Smooth muscle cell (in vitro differentiated cells): ENCODE measurements around the gene CITED4. TPM values are rescaled to one million over a fixed set of nuclear protein-coding genes. Genes with fewer than 3 reads are reported as not detected.

ENCODE experiments used
- DNase-seq: peaks from one replicate; lab custom pipeline; 2025; ENCODE audit not compliant: unreplicated experiment; lab: John Stamatoyannopoulos, UW
- H2AFZ ChIP-seq: fragments of 200-600 bp; sonication (generic); 2 replicates; pipeline ENCODE4 v1.6.0; 2016; ENCODE audit warnings: antibody characterized with exemption, low read depth, mild to moderate bottlenecking
- H3F3A ChIP-seq: fragments of 200-600 bp; sonication (generic); 2 replicates; pipeline ENCODE4 v1.6.0; 2017; ENCODE audit warnings: antibody characterized with exemption, low read depth
- H3K27ac ChIP-seq: fragments of 200-600 bp; sonication (generic); 2 replicates; pipeline ENCODE4 v1.5.1; 2016; ENCODE audit warnings: low read depth, mild to moderate bottlenecking
- H3K27me3 ChIP-seq: fragments of 200-600 bp; sonication (generic); 2 replicates; pipeline ENCODE4 v1.6.1; 2016; ENCODE audit warnings: low read depth, mild to moderate bottlenecking
- H3K36me3 ChIP-seq: fragments of 200-600 bp; sonication (generic); 2 replicates; pipeline ENCODE4 v1.5.1; 2016; ENCODE audit warnings: low read depth
- H3K4me1 ChIP-seq: fragments of 200-600 bp; sonication (generic); 2 replicates; pipeline ENCODE4 v1.5.1; 2016; ENCODE audit warnings: low read depth
- H3K4me2 ChIP-seq: fragments of 200-600 bp; sonication (generic); 2 replicates; pipeline ENCODE4 v1.6.0; 2016; ENCODE audit warnings: mild to moderate bottlenecking
- H3K4me3 ChIP-seq: fragments of 200-600 bp; sonication (generic); 2 replicates; pipeline ENCODE4 v1.5.1; 2016; ENCODE audit warnings: mild to moderate bottlenecking
- H3K79me2 ChIP-seq: fragments of 200-600 bp; sonication (generic); 2 replicates; pipeline ENCODE4 v1.6.0; 2016; ENCODE audit warnings: low read depth, mild to moderate bottlenecking
- H3K9ac ChIP-seq: fragments of 200-600 bp; sonication (generic); 2 replicates; pipeline ENCODE4 v1.6.0; 2016; ENCODE audit warnings: low read depth
- H3K9me3 ChIP-seq: fragments of 200-600 bp; sonication (generic); replicated peaks from 2 replicates; pipeline ENCODE4 v1.5.1; 2016; ENCODE audit warnings: low read depth
- H4K20me1 ChIP-seq: fragments of 200-600 bp; sonication (generic); 2 replicates; pipeline ENCODE4 v1.6.0; 2016; ENCODE audit warnings: low read depth
- CTCF ChIP-seq: fragments of 200-600 bp; sonication (generic); IDR thresholded peaks from 2 replicates; pipeline ENCODE4 v1.5.1; 2017; ENCODE audit warnings: borderline replicate concordance, mild to moderate bottlenecking, antibody characterized with exemption; ENCODE audit not compliant: insufficient read depth, poor library complexity, severe bottlenecking
- WGBS: methylation state at CpG from one replicate; pipeline ENCODE4 v1.1.7; 2016; ENCODE audit warnings: low lambda C conversion rate; 5-methylcytosine and 5-hydroxymethylcytosine counted together
- polyA plus RNA-seq: library from polyadenylated mRNA; unstranded; fragments of >200 nt; fragmentation: Nextera tagmentation; extraction: Ambion mirVana; gene quantifications from 2 replicates; pipeline ENCODE4 v1.2.1, GENCODE V29; 2016
- total RNA-seq: library from RNA; depleted of rRNA; stranded (reverse); fragments of >200 nt; gene quantifications from 2 replicates; pipeline ENCODE4 v1.2.3, GENCODE V29; 2014

The CITED4 gene
- total and polyA plus RNA-seq, 2 experiments from 2014 or later, result 5.5 to 10.7 TPM

DNA sequence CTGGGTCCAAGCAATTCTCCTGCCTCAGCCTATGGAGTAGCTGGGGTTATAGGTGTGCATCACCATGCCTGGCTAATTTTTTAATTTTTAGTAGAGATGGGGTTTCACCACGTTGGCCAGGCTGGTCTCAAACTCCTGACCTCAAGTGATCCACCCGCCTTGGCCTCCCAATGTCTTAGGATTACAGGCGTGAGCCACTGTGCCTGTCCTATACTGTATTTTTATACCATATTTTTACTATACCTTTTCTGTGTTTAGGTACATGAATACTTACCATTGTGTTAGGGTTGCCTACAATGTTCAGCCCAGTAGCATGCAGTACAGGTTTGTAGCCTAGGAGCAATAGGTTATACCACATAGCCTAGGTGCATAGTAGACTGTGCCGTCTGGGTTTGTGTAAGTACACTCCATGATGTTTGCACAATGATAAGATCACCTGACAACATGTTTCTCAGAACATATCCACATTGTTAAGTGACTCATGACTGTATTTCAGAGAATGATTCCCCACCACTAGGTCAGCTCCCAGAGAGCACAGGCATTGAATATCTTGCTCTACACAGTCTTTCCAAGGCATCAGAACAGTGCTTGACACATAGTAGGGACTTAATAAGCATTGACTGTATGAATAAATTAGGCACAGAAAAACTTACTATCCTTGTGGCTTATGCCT, 6.0 kb upstream of the CITED4 start:
- no peak overlapping the region for H3K4me2 ChIP-seq
- no peaks in the 10 kb centered on the region for H3K27me3 ChIP-seq
- no peak for DNase-seq
- H3K9me3 ChIP-seq, result no peaks in the 10 kb centered on the region
- no peaks in the 10 kb centered on the region for H4K20me1 ChIP-seq
- 78% methylated on average over 4 of the region's 4 CpGs for WGBS
- H3K4me3 ChIP-seq, result no peak overlapping the region
- no peak overlapping the region for H3K9ac ChIP-seq
- no peak for TF ChIP-seq CTCF
- no peak overlapping the region for H2AFZ ChIP-seq
- no peaks in the 10 kb centered on the region for H3F3A ChIP-seq
- no peaks in the 10 kb centered on the region for H3K79me2 ChIP-seq
- H3K36me3 ChIP-seq, result no peaks in the 10 kb centered on the region
- no peak overlapping the region for H3K27ac ChIP-seq
- H3K4me1 ChIP-seq, result no peaks in the 10 kb centered on the region

DNA sequence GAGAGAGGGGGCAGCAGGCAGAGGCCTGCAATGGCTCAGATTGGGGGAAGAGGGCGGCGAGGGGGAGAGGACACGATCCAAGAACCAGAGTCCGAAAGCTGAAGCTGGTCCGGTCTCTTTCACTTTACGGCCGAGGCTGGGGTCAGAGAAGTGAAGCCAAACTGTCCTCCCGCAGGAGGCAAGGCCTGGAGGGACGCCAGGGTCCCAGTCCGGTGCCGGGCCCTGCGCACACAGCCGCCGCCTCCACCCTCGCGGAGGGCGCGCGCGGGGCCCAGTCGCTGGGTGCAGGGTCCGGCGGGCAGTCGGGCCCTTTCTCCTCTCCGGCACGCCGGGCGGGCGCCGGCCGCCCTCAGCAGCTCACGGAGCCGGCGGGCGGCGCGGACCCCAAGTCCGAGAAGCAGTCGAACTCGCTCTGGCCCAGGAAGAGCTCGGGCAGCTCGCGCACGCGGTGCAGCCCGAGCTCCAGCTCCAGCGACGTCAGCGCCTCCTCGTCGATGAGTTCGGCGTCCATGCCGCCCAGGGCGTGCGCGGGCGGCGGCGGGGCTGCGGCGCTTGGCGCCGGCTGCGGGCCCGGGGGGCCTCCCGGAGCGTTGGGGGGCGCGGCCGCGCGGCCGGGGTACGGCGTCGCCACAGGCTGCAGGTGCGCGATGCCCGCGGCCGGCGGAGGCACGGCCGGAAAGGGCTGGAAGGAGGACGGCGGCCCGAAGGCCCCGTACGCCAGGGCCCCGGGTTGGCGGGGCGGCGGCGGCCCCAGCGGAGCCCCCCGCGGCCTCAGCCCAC, 749 bp downstream of the CITED4 start:
- Histone ChIP-seq H3K4me1 (no peaks in the 10 kb centered on the region), H3K36me3 (no peaks in the 10 kb centered on the region), H2AFZ (peak overlapping the region; percentile 77), H3K4me3 (peak overlapping the region; percentile 73), H3K9ac (no peak overlapping the region), H3K27me3 (peaks cover 31% of the 10 kb centered on the region), H3K9me3 (no peaks in the 10 kb centered on the region), H3K79me2 (no peaks in the 10 kb centered on the region), H3F3A (no peaks in the 10 kb centered on the region), H3K4me2 (peak overlapping the region; percentile 90), H3K27ac (no peak overlapping the region), H4K20me1 (no peaks in the 10 kb centered on the region)
- no peak for TF ChIP-seq CTCF
- DNase-seq, result no peak
- WGBS, result 9% methylated on average over 42 of the region's 98 CpGs

DNA sequence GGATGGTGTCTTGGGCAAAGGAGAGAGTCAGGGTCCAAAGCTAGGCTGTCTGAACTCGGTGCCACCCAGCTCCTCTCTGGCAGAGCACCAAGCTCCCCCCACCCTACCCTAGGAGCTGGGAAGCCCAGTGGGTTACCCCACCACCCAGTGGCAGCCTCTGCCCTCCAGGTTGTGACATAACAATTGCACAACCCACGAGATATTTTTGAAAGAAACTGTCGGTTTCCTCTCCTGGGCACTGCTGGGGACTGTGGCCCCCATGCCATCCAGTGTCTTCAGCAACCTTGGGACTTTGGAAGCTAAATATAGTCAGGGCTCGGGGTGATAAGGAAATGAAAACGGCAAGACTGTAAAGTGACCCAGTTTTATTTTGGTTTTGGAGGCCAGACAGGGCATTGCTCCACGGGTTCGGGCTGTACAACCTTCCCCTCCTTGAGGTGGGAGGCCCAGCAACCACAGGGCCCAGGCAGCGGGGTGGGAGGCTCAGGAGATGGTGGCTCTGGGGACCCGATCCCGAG, 1.4 kb downstream of the CITED4 start:
- H3K27ac ChIP-seq, result no peak overlapping the region
- TF ChIP-seq CTCF, result no peak

More for the DNA sequence above, 1.4 kb downstream of the CITED4 start:
- H3K4me1 ChIP-seq, result no peaks in the 10 kb centered on the region
- H3K27me3 ChIP-seq, result peaks cover 31% of the 10 kb centered on the region
- H3K79me2 ChIP-seq, result no peaks in the 10 kb centered on the region
- WGBS, result 67% methylated on average over 10 of the region's 10 CpGs
- H3K9ac ChIP-seq, result no peak overlapping the region
- H3K4me3 ChIP-seq, result peak overlapping the region; percentile 48
- no peak for DNase-seq
- no peaks in the 10 kb centered on the region for H3K9me3 ChIP-seq
- H4K20me1 ChIP-seq, result no peaks in the 10 kb centered on the region
- no peaks in the 10 kb centered on the region for H3F3A ChIP-seq
- peak overlapping the region; percentile 69 for H2AFZ ChIP-seq
- no peaks in the 10 kb centered on the region for H3K36me3 ChIP-seq
- H3K4me2 ChIP-seq, result peak overlapping the region; percentile 90
